HuH-7.5 (cell line): Measurements from ENCODE around the gene NID1.

Experiments
- DNase-seq: peaks from one replicate; pipeline ENCODE4 v3.0.0; 2011; ENCODE audit warnings: low spot score

NID1 gene, protein sequence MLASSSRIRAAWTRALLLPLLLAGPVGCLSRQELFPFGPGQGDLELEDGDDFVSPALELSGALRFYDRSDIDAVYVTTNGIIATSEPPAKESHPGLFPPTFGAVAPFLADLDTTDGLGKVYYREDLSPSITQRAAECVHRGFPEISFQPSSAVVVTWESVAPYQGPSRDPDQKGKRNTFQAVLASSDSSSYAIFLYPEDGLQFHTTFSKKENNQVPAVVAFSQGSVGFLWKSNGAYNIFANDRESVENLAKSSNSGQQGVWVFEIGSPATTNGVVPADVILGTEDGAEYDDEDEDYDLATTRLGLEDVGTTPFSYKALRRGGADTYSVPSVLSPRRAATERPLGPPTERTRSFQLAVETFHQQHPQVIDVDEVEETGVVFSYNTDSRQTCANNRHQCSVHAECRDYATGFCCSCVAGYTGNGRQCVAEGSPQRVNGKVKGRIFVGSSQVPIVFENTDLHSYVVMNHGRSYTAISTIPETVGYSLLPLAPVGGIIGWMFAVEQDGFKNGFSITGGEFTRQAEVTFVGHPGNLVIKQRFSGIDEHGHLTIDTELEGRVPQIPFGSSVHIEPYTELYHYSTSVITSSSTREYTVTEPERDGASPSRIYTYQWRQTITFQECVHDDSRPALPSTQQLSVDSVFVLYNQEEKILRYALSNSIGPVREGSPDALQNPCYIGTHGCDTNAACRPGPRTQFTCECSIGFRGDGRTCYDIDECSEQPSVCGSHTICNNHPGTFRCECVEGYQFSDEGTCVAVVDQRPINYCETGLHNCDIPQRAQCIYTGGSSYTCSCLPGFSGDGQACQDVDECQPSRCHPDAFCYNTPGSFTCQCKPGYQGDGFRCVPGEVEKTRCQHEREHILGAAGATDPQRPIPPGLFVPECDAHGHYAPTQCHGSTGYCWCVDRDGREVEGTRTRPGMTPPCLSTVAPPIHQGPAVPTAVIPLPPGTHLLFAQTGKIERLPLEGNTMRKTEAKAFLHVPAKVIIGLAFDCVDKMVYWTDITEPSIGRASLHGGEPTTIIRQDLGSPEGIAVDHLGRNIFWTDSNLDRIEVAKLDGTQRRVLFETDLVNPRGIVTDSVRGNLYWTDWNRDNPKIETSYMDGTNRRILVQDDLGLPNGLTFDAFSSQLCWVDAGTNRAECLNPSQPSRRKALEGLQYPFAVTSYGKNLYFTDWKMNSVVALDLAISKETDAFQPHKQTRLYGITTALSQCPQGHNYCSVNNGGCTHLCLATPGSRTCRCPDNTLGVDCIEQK

DNA sequence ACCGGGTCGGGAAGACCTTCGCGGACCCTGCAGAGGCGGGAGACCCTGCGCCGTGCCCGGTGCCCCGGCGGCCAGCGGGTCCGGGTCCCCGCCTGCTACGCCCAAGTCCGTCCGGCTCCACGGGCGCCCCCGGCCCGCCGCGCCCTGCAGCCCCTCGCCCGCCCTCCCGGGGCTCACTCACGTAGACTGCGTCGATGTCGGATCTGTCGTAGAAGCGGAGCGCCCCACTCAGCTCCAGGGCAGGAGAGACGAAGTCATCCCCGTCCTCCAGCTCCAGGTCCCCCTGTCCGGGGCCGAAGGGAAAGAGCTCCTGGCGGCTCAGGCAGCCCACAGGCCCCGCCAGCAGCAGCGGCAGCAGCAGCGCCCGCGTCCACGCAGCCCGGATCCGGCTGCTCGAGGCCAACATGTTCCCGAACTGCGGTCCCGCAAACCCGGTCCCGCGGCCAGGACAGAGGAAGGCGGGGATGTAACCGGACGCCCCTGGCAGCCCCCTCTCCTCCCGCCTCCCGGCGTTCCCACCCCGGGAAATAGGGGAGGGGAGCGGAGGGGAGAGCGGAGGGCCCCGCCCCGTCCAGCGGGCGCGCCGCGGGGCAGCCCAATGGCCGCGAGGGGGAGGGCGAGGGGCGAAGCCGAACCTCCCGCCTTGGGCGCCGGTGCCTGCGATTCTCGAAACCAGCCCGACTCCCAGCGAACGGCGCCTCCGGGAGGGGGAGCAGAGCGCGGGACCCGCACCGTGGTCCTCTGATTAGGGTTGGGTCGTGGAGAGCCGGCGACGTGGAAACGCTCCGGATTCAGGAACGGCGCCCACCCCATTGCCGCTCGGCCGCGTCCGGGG, at the start of gene NID1:
Gene NID1 (minus strand): TSS at position 417 of the 835 bp plus-strand sequence. CDS start 11 bp downstream, at position 406.
- DNase-seq, result peak; percentile 91

DNA sequence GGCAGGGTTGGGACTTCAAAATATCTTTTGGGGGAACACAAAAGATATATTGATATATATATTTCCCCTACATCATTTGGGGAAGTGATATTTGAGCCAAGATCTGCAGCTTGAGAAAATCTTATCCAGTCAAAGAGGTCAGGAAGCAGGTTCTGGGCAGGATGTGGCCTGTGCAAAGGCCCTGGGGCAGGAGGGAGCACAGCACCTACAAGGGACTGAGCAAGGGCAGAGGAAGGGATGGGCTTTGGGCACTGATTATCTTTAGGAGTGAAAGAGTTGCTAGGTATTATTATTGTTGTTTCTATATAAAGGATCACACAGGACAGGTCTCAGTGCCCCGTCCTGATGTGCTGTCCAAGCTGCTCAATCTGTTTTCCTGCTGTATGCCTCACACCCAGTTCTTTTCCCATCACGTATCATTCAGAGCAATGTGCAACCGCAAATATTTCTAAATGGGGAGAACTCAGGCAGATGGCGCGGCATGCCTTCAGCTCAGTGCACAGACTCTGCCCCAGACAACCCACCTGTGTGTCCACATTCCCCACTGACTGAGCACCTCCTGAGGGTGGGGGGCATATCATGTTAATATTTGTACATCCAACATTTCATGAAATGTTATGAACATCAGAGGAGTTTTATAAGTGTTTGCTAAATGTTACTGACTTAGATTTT, 49.3 kb upstream of the NID1 start:
- no peak for DNase-seq

DNA sequence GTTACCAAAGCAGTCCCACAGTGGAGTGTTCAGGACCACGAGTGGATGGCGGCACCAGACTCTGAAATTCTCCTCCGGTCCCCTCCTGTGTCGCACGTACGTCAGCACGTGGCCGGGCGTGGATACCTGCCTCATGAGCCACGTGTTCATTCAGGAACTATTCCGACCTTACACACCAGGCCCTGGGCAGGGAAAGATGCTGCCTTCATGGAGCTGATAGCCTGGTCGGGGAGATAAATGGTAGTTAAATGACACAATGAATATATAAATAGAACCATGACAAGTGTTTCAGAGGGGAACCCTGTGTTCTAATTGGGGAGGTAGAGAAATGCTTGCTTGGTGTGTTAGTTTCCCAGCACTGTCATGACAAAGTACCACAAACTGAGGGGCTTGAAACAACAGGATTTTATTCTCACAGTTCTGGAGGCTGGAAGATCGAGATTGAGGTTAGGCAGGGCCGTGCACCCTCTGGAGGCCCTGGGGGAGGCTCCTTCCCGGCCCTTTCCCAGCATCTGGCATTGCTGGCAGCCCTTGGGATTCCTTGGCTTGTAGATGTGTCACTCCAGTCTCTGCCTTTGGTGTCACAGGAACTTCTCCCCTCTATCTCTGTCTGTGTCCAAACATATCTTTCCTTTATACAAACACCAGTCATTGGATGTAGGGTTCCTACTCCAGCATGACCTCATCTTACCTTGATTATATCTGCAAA, 48.6 kb upstream of the NID1 start:
- DNase-seq, result no peak

- no peak for DNase-seq
Observed at GRCh38 chr1:236112332-236112627, 47.4 kb upstream of the NID1 start.

DNA sequence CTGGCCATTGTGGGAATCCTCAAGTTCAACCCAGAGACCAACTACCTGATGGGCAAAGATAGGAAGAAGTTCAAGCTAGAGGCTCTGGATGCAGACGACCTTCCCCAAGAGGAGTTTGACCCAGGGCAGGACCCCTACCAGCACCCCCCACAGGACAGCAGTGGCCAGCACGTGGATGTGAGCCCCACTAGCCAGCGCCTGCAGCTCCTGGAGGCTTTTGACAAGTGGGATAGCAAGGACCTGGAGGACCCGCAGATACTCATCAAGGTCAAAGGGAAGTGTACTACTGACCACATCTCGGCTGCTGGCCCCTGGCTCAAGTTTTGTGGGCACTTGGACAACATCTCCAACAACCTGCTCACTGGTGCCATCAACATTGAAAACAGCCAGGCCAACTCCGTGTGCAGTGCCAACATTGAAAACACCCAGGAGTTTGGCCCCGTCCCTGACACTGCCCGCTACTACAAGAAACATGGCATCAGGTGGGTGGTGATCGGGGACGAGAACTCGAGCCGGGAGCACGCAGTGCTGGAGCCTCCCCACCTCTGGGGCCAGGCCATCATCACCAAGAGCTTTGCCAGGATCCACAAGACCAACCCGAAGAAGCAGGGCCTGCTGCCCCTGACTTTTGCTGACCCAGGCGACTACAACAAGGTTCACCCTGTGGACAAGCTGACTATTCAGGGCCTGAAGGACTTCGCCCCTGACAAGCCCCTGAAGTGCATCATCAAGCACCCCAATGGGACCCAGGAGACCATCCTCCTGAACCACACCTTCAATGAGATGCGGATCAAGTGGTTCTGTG, 46.8 kb upstream of the NID1 start:
- no peak for DNase-seq

DNA sequence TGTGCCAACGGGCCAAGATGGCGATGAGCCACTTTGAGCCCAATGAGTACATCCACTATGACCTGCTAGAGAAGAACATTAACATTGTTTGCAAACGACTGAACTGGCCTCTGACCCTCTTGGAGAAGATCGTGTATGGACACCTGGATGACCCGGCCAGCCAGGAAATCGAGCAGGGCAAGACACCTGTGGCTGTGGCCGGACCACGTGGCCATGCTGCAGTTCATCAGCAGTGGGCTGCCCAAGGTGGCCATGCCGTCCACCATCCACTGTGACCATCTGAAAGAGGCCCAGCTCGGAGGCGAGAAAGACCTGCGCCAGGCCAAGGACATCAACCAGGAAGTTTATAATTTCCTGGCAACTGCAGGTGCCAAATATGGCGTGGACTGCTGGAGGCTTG, 45.2 kb upstream of the NID1 start:
- no peak for DNase-seq

GRCh38 chr1:236108027-236108648, 43.2 kb upstream of the NID1 start:
- DNase-seq, result no peak

- DNase-seq, result no peak
Observed at GRCh38 chr1:236107121-236107907, 42.4 kb upstream of the NID1 start.

DNA sequence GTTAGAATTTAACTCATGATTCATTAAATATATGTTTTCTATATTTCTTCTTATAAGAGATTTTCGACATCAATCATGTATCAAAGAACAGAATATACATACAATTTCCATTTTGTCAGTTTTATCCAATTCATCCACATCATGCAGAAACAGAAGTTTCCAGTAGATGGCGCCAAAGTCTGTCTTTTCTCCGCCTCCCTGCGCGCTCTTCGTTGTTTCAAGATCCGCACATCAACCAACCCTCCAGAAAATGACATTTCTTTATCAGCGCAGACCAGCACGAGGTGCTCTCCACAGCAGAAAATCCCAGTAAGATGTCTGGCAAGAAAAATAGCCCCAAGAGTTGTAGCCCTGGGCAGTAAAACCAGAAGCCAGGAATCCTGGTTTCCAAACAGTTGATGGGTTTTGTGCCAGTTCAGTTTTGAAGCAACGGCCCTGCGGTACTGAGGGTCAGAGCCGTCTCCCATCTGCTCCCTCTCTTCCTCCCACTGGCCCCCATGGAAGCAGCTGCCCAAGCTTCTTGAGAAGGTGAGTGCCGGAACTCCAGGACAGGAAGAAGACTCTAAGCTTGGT, 38.8 kb upstream of the NID1 start:
- DNase-seq, result peak; percentile 83

DNA sequence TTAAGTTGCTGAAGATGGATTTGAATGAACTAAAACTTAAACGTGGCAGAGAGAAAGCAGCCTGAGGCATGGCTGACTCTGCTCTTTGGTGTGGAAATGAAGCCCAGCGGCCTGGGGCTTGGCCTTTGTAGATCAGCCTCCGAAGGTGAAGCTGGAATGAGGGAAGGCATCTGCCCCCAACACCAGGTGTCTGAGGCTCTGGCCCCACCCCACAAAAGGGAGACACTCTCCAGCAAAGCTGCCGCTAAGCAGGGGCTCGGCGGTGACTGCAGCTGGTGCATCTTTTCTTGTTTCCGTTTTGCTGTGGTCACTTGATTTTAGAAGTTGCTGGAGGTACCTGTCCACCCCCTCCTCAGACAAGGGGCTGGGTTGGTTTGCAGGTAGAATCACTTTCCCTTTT, 38.2 kb upstream of the NID1 start:
- DNase-seq, result no peak

- no peak for DNase-seq
Observed at GRCh38 chr1:236102611-236103010, 37.7 kb upstream of the NID1 start.

DNA sequence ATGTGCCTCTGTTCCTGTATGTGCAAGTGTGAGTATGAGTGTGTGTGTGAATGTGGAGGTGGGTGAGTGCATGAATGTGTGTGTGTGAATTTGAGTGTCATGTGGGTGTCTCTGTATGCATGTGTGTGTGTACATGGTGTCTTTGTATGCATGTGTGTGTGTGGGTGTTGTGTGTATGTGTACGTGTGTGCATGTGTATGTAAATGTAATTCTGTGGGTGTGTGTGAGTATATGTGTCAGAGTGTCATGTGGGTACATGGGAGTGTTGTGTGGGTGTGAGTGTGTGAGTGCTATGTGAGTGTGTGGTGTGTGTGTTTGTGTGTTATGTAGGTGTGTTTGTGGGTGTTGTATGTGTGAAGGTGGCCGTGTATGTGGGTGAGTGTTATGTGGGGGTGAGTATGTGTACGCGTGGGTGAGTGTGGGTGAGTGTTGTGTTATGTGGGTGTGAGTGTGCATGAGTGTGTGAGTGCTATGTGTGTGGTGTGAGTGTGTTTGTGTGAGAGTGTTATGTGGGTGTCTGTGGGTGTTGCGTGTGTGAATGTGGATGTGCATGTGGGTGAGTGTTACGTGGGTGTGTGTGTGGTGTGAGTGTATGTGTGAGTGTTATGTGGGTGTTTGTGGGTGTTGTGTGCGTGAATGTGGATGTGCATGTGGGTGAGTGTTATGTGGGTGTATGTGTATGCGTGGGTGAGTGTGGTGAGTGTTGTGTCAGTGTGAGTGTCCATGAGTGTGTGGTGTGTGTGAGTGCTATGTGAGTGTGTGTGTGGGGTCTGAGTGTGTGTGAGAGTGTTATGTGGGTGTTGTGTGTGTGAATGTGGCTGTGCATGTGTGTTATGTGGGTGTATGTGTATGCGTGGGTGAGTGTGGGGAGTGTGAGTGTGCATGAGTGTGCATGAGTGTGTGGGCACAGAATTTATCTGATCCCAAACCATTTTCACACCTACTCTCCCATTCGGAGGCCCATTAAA, 36.6 kb upstream of the NID1 start:
- DNase-seq, result no peak

DNA sequence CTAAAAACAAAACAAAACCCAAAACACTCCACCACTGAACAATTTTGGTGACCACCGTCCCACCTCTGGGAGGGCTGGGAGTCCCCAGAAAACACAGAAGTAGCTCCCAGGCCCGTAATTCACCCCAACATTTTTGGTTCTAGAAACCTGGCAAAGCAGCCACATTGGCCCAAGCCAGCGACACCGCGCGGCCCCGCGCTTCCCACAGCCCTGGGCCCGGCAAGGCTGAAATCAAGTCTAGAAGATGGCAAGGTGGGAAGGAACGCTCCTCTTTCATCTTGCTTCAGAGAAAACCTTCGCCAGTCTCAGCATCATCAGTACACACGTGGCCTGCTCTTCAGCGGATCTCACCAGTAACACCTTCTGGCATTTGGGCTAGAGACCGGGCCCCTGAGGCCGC, 35.9 kb upstream of the NID1 start:
- no peak for DNase-seq

DNA sequence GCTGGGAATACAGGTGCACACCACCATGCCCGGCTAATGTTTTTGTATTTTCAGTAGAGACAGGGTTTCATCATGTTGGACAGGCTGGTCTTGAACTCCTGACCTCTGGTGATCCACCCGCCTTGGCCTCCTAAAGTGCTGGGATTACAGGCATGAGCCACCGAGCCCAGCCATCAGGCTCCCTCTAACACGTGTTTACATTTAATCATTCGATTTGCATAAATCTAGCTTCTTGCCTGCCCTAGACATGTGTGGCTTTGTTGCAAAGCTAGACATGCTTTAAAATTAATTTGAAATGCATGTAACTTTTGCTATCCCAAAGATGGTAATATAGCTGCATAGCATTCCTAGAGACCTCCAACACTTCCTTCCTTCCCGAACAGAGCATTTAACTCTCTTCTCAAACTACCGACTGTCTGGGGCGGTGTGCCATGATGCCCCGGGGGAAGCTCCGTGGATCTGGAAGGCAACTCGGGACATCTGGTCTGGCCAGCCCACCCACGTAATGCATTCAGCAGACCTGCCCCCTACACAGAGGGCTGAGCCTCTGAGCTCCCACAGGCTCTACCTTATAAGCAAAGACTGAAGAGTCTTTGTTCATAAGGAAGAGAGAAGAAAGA, 34.6 kb upstream of the NID1 start:
- DNase-seq, result no peak

- no peak for DNase-seq
Observed at GRCh38 chr1:236098267-236098666, 33.4 kb upstream of the NID1 start.
